ENCODE data around the gene MKS1.

MKS1 gene

GRCh38 chr17:58195518-58196123, 23.4 kb downstream of the MKS1 start:
- TF ChIP-seq CTCF (IDR thresholded peaks at IDR 0.05; ENCODE audit: insufficient read depth, low read length, poor library complexity, severe bottlenecking) = no peak
- Histone ChIP-seq H3K27me3 (replicated peaks; ENCODE audit: control insufficient read depth, insufficient read depth, low read length) (no peaks in the 10 kb centered on the region; the same call in 1 of the 2 replicates), H3K4me3 (replicated peaks; ENCODE audit: low read depth, low read length) (no peak overlapping the region), H3K36me3 (ENCODE audit: control insufficient read depth, insufficient read depth, low read length) (no peaks in the 10 kb centered on the region)
- no peak for DNase-seq (ENCODE audit: extremely low read depth, insufficient read length)

- Histone ChIP-seq H3K27me3 (replicated peaks; ENCODE audit: control insufficient read depth, insufficient read depth, low read length) (no peaks in the 10 kb centered on the region; the same call in 1 of the 2 replicates), H3K4me3 (replicated peaks; ENCODE audit: low read depth, low read length) (no peak overlapping the region), H3K36me3 (ENCODE audit: control insufficient read depth, insufficient read depth, low read length) (no peaks in the 10 kb centered on the region)
- no peak for DNase-seq (ENCODE audit: extremely low read depth, insufficient read length)
- no peak for TF ChIP-seq CTCF (IDR thresholded peaks at IDR 0.05; ENCODE audit: insufficient read depth, low read length, poor library complexity, severe bottlenecking)
Measured at GRCh38 chr17:58193641-58194255, 25.3 kb downstream of the MKS1 start.

- TF ChIP-seq CTCF (IDR thresholded peaks at IDR 0.05; ENCODE audit: insufficient read depth, low read length, poor library complexity, severe bottlenecking) = no peak
- no peak for DNase-seq (ENCODE audit: extremely low read depth, insufficient read length)
- no peaks in the 10 kb centered on the region; the same call in 1 of the 2 replicates for H3K27me3 ChIP-seq (replicated peaks; ENCODE audit: control insufficient read depth, insufficient read depth, low read length)
- H3K4me3 ChIP-seq (replicated peaks; ENCODE audit: low read depth, low read length) = no peak within 1 kb of the TSS
- no peaks in the 10 kb centered on the region for H3K36me3 ChIP-seq (ENCODE audit: control insufficient read depth, insufficient read depth, low read length)
Measured at GRCh38 chr17:58192612-58193011, 26.4 kb downstream of the MKS1 start, which contains the start of gene EPX. Gene EPX, plus strand, starts transcription at chr17:58192726. Its CDS starts 121 bp downstream, at chr17:58192847.

GRCh38 chr17:58191241-58191896, 27.7 kb downstream of the MKS1 start:
- Histone ChIP-seq H3K36me3 (ENCODE audit: control insufficient read depth, insufficient read depth, low read length) (no peaks in the 10 kb centered on the region), H3K4me3 (replicated peaks; ENCODE audit: low read depth, low read length) (no peak overlapping the region), H3K27me3 (replicated peaks; ENCODE audit: control insufficient read depth, insufficient read depth, low read length) (no peaks in the 10 kb centered on the region; the same call in 1 of the 2 replicates)
- TF ChIP-seq CTCF (IDR thresholded peaks at IDR 0.05; ENCODE audit: insufficient read depth, low read length, poor library complexity, severe bottlenecking) = no peak
- DNase-seq (ENCODE audit: extremely low read depth, insufficient read length) = no peak

GRCh38 chr17:58189436-58190146, 29.5 kb downstream of the MKS1 start:
- Histone ChIP-seq H3K4me3 (replicated peaks; ENCODE audit: low read depth, low read length) (no peak overlapping the region), H3K27me3 (replicated peaks; ENCODE audit: control insufficient read depth, insufficient read depth, low read length) (no peaks in the 10 kb centered on the region; the same call in 1 of the 2 replicates), H3K36me3 (ENCODE audit: control insufficient read depth, insufficient read depth, low read length) (no peaks in the 10 kb centered on the region)
- DNase-seq (ENCODE audit: extremely low read depth, insufficient read length) = no peak
- no peak for TF ChIP-seq CTCF (IDR thresholded peaks at IDR 0.05; ENCODE audit: insufficient read depth, low read length, poor library complexity, severe bottlenecking)

All from GM06990 (cell line).